ENCODE measurements around the gene LIN28B. TPM values are rescaled to one million over a fixed set of nuclear protein-coding genes. Genes with fewer than 3 reads are reported as not detected.

Gene LIN28B
- total and polyA plus RNA-seq, 2 experiments from 2014 or later: 35.3 to 96.4 TPM

DNA sequence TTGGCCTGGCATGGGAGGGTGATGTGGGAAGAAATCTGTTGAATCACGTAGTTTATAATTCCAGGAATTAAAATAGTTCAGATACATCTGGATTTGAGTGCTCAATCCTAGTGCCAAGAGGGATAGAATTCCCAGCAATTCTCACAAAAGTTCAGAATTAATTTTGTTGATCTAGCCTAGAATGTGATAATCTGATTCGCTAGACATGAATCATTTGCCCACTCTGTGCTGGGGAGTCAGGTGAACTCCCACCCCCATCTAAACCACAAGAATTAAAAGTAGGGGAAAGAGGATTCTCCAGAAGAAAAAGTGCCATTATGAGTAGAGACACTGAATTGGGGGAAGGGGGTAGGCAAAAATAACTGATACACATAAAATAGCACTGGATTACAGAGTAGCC, 85.0 kb downstream of the LIN28B start (continued):
- TF ChIP-seq, protein P1, sequence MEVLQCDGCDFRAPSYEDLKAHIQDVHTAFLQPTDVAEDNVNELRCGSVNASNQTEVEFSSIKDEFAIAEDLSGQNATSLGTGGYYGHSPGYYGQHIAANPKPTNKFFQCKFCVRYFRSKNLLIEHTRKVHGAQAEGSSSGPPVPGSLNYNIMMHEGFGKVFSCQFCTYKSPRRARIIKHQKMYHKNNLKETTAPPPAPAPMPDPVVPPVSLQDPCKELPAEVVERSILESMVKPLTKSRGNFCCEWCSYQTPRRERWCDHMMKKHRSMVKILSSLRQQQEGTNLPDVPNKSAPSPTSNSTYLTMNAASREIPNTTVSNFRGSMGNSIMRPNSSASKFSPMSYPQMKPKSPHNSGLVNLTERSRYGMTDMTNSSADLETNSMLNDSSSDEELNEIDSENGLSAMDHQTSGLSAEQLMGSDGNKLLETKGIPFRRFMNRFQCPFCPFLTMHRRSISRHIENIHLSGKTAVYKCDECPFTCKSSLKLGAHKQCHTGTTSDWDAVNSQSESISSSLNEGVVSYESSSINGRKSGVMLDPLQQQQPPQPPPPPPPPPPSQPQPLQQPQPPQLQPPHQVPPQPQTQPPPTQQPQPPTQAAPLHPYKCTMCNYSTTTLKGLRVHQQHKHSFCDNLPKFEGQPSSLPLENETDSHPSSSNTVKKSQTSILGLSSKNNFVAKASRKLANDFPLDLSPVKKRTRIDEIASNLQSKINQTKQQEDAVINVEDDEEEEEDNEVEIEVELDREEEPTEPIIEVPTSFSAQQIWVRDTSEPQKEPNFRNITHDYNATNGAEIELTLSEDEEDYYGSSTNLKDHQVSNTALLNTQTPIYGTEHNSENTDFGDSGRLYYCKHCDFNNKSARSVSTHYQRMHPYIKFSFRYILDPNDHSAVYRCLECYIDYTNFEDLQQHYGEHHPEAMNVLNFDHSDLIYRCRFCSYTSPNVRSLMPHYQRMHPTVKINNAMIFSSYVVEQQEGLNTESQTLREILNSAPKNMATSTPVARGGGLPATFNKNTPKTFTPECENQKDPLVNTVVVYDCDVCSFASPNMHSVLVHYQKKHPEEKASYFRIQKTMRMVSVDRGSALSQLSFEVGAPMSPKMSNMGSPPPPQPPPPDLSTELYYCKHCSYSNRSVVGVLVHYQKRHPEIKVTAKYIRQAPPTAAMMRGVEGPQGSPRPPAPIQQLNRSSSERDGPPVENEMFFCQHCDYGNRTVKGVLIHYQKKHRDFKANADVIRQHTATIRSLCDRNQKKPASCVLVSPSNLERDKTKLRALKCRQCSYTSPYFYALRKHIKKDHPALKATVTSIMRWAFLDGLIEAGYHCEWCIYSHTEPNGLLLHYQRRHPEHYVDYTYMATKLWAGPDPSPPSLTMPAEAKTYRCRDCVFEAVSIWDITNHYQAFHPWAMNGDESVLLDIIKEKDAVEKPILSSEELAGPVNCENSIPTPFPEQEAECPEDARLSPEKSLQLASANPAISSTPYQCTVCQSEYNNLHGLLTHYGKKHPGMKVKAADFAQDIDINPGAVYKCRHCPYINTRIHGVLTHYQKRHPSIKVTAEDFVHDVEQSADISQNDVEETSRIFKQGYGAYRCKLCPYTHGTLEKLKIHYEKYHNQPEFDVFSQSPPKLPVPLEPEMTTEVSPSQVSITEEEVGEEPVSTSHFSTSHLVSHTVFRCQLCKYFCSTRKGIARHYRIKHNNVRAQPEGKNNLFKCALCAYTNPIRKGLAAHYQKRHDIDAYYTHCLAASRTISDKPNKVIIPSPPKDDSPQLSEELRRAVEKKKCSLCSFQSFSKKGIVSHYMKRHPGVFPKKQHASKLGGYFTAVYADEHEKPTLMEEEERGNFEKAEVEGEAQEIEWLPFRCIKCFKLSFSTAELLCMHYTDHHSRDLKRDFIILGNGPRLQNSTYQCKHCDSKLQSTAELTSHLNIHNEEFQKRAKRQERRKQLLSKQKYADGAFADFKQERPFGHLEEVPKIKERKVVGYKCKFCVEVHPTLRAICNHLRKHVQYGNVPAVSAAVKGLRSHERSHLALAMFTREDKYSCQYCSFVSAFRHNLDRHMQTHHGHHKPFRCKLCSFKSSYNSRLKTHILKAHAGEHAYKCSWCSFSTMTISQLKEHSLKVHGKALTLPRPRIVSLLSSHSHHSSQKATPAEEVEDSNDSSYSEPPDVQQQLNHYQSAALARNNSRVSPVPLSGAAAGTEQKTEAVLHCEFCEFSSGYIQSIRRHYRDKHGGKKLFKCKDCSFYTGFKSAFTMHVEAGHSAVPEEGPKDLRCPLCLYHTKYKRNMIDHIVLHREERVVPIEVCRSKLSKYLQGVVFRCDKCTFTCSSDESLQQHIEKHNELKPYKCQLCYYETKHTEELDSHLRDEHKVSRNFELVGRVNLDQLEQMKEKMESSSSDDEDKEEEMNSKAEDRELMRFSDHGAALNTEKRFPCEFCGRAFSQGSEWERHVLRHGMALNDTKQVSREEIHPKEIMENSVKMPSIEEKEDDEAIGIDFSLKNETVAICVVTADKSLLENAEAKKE (CRISPR knock-in tag; IDR thresholded peaks at IDR 0.05): no peak
- TF ChIP-seq POLR2AphosphoS5 (IDR thresholded peaks at IDR 0.05; ENCODE audit: low read depth) (no peak), ZNF114 (CRISPR knock-in tag; IDR thresholded peaks at IDR 0.05) (no peak), EZH2phosphoT487 (IDR thresholded peaks at IDR 0.05; ENCODE audit: unreplicated experiment) (no peak), EZH2 (IDR thresholded peaks at IDR 0.05; ENCODE audit: low read depth, unreplicated experiment) (no peak), CREB1 (CRISPR knock-in tag; IDR thresholded peaks at IDR 0.05; ENCODE audit: low read depth) (no peak)
- TF ChIP-seq, protein P2, sequence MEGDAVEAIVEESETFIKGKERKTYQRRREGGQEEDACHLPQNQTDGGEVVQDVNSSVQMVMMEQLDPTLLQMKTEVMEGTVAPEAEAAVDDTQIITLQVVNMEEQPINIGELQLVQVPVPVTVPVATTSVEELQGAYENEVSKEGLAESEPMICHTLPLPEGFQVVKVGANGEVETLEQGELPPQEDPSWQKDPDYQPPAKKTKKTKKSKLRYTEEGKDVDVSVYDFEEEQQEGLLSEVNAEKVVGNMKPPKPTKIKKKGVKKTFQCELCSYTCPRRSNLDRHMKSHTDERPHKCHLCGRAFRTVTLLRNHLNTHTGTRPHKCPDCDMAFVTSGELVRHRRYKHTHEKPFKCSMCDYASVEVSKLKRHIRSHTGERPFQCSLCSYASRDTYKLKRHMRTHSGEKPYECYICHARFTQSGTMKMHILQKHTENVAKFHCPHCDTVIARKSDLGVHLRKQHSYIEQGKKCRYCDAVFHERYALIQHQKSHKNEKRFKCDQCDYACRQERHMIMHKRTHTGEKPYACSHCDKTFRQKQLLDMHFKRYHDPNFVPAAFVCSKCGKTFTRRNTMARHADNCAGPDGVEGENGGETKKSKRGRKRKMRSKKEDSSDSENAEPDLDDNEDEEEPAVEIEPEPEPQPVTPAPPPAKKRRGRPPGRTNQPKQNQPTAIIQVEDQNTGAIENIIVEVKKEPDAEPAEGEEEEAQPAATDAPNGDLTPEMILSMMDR (conservative IDR thresholded peaks at IDR 0.05; ENCODE audit: low read depth in 2 of 2): no peak

DNA sequence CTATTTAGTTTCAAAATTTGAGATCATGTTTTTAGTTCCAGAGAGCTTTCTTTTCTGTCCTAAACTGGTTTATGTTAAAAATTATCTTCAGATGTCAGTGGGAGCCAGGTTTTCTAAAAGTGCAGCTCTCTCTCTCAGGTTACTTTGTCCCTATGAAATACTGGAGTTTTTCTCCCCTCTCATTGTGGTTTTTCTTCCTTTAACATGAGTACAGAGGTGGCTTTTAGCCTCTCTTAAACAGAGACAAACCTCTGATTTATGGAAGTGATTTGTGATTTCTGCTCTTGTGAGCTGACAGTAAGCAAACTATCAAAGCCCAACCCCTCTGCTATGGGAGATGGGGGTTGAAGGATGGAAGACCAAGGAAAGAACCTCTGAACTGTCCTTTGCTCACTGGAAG, 85.7 kb downstream of the LIN28B start:
- 0 out of 2 replicates have a peak, but pooled peaks cover 7% of the 10 kb centered on the region for H4K20me1 ChIP-seq (replicated peaks; ENCODE audit: insufficient read depth)
- Mint-ChIP-seq H3K27ac (no peak overlapping the region), H3K9me3 (peaks cover 2% of the 10 kb centered on the region; the same call in 2 of the 3 replicates), H3K4me3 (no peak overlapping the region), H3K27me3 (ENCODE audit: insufficient read depth, low read depth, poor library complexity) (peaks cover 4% of the 10 kb centered on the region), H3K4me1 (peaks cover 21% of the 10 kb centered on the region), H3K36me3 (ENCODE audit: low read depth) (peaks cover 16% of the 10 kb centered on the region)
- no peak overlapping the region for H3K4me3 ChIP-seq
- no peaks in the 10 kb centered on the region for H3K36me3 ChIP-seq (ENCODE audit: insufficient read depth)
- H3K27me3 ChIP-seq (ENCODE audit: insufficient read depth): no peaks in the 10 kb centered on the region
- H3K27ac ChIP-seq (ENCODE audit: low read depth): peak overlapping the region; percentile 8
- H3K79me2 ChIP-seq (replicated peaks; ENCODE audit: insufficient read depth): peaks cover 81% of the 10 kb centered on the region
- TF ChIP-seq, protein P3, sequence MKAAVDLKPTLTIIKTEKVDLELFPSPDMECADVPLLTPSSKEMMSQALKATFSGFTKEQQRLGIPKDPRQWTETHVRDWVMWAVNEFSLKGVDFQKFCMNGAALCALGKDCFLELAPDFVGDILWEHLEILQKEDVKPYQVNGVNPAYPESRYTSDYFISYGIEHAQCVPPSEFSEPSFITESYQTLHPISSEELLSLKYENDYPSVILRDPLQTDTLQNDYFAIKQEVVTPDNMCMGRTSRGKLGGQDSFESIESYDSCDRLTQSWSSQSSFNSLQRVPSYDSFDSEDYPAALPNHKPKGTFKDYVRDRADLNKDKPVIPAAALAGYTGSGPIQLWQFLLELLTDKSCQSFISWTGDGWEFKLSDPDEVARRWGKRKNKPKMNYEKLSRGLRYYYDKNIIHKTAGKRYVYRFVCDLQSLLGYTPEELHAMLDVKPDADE (IDR thresholded peaks at IDR 0.05): no peak
- no peak for TF ChIP-seq POLR2AphosphoS5 (IDR thresholded peaks at IDR 0.05; ENCODE audit: low read depth)
- H3K9me2 ChIP-seq (ENCODE audit: insufficient read depth): no peaks in the 10 kb centered on the region
- ATAC-seq: no peak
- no peak overlapping the region for H2AFZ ChIP-seq
- no peak for DNase-seq (ENCODE audit: low spot score)
- no peak overlapping the region for H3K4me2 ChIP-seq
- H3K4me1 ChIP-seq (ENCODE audit: insufficient read depth): peaks cover 14% of the 10 kb centered on the region; the same call in 1 of the 2 replicates
- no peaks in the 10 kb centered on the region for H3F3A ChIP-seq (replicated peaks; ENCODE audit: low read depth)
